HG02840 (cell line): ENCODE data around the gene IRF2.

ENCODE experiments used
- ATAC-seq: cut with Tn5 transposase; IDR thresholded peaks from one replicate; pipeline ENCODE4 v1.9.1; 2021; ENCODE audit warnings: mild to moderate bottlenecking, moderate library complexity, moderate number of reproducible peaks; ENCODE audit not compliant: unreplicated experiment, low FRiP score

Gene IRF2

GRCh38 chr4:184475096-184475461 is 729 bp upstream of the IRF2 start:
- ATAC-seq = peak; percentile 20

- no peak for ATAC-seq
These were observed 669 bp downstream of the IRF2 start for GRCh38 chr4:184473499-184474262.

- ATAC-seq = no peak
These were observed 1.5 kb downstream of the IRF2 start for GRCh38 chr4:184472614-184473498.

- no peak for ATAC-seq
These were observed 2.3 kb downstream of the IRF2 start for GRCh38 chr4:184471881-184472613.

- ATAC-seq = no peak
These were observed 3.6 kb downstream of the IRF2 start for GRCh38 chr4:184470785-184471110.

- no peak for ATAC-seq
These were observed 7.7 kb downstream of the IRF2 start for GRCh38 chr4:184466634-184467033.

GRCh38 chr4:184464759-184465454 is 9.4 kb downstream of the IRF2 start:
- ATAC-seq = no peak

GRCh38 chr4:184463856-184464255 is 10.5 kb downstream of the IRF2 start:
- no peak for ATAC-seq

- no peak for ATAC-seq
These were observed 11.2 kb downstream of the IRF2 start for GRCh38 chr4:184463158-184463557.

- no peak for ATAC-seq
These were observed 11.6 kb downstream of the IRF2 start for GRCh38 chr4:184462724-184463123.

- no peak for ATAC-seq
These were observed 12.5 kb downstream of the IRF2 start for GRCh38 chr4:184461711-184462441.

GRCh38 chr4:184460499-184461285 is 13.7 kb downstream of the IRF2 start:
- ATAC-seq = no peak

GRCh38 chr4:184459413-184459812 is 14.9 kb downstream of the IRF2 start:
- no peak for ATAC-seq

GRCh38 chr4:184457535-184458249 is 16.7 kb downstream of the IRF2 start:
- no peak for ATAC-seq

GRCh38 chr4:184456337-184456736 is 18.0 kb downstream of the IRF2 start:
- no peak for ATAC-seq

- ATAC-seq = no peak
These were observed 19.1 kb downstream of the IRF2 start for GRCh38 chr4:184455299-184455698.

- peak; percentile 49 for ATAC-seq
These were observed 20.8 kb downstream of the IRF2 start for GRCh38 chr4:184453365-184454160.

GRCh38 chr4:184452740-184453139 is 21.6 kb downstream of the IRF2 start:
- ATAC-seq = no peak
